NCI-H2029 treated with DMSO at 0.1 percent for 48 hours (cell line): ENCODE data around the gene ASAP2.

Experiments used
- DNase-seq: peaks from one replicate; lab custom pipeline; 2025; lab: John Stamatoyannopoulos, UW

ASAP2 gene

DNA sequence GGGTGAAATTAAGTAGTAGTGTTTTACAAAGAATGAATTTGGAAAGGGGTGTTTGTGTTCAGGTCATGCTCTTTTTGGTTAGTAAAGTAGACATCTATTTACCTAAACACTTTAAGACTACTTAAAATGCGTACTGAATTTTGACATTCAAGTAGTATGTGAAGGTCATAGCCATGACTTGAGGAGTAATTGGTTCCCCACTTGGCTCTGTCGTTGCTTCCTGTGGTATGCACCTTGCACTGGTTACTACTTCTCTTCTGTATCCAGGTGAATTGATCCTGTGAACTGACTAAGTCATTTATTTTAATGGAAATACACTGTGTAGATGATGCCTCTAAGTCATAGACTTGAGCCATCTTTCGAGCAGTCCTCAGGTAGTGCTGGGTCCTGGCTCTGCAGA, 118.8 kb downstream of the ASAP2 start:
- no peak for DNase-seq

DNA sequence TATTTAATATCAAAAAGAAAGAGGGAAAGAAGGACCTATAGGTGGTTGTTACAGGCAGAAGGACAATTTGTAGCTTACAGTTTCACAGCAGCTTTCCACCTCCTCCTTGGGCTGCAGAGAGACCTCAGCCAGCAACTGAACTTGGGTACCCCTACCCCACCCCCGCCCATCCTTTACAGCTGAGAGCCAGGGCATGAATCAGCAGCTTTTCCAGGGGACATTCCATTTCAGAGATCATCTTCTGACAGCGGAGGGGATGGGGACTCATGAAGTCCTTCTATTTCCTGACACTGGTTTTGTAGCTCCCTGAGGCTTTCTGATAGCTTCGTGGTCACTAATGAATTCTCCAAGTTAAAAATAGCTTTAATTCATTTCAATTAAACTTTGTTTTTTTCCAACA, 120.4 kb downstream of the ASAP2 start:
- DNase-seq, result no peak

DNA sequence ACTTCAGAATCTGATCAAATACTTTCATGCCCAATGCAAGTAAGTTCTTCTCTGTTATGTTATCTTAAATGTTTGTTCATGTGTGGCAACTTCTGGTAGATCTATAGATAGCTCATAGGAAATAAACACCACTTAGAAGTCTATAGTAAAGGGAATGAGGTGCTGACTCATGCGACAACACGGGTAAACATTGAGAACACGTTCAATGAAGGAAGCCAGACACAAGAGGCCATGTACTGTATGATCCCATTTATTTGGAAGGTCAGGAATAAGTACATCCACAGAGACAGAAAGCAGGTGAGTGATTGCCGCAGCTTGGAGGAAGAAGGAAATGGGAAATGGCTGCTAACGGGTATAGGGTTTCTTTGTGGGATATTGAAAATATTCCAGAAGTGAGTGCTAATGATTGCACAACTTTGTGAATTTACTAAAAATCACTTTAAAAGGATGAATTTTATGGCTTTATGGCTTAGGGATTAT, 121.3 kb downstream of the ASAP2 start:
- peak; percentile 40 for DNase-seq

DNA sequence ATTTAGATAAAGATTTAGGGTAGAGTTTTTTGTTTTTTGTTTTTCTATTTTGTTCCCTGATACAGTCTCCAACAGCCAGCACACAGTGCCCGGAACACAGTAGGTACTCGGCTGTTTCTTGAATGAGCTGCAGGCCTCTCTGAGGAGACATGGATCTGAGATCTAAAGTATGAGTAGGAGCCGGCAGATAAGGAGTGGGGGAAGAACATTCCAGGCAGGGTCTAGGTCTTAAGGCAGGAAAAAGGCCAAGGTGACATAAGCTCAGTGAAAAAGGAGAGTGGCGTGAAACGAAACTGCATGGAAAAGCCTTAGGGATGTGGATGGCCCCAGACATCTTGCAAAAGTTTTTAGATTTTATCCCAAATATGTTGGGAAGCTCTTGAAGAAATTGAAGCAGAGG, 122.3 kb downstream of the ASAP2 start:
- DNase-seq, result no peak

DNA sequence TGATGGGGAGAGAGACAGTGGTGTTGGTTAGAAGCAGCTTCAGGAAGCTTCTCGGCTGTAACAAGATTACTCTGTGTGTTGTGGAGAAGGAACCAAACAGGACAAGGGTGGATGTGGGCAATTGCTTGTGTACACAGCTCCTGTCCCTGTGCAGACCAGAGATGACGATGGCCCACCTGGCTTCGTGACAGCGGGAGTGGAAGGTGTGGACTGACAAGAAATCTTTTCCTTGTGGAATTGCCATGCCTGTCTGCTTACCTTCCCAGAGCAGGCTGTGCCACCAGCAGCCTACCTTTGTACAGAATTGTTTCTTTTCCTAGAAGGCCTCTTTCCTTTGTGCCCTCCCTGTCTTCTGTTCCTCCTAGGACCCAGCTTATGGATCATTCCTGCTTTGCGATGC, 122.9 kb downstream of the ASAP2 start:
- no peak for DNase-seq

DNA sequence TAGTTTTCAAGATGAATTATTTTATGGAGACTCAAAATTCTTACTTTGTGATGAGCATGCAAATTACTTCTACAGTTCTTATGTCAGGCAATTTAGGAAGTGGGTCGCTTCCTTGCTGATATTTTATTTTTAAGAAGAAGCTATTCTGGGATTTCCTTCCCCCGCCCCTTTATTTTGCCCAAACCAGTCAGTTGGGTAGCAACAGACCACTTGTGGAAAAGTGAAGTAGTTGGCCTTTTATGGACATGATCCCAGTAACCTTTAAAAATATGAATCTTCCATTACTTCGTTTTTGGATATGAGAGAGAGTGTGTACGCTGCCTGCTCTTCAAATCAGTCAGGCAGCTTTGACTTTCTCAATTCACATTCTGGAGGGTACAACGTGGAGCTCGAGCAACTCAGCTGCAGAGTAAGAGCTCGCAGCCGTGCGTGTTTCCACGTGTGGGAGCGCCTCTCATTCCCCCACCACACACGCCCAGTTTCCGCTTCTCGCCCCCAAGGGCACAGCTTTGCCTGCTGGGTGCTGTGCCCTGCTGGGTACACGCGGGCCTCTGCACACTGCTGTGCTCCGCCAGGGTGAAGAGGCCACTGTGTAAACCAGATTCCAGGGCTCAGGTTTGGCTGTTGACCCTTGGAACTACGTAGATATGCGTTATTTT, 124.1 kb downstream of the ASAP2 start:
- DNase-seq, result no peak

DNA sequence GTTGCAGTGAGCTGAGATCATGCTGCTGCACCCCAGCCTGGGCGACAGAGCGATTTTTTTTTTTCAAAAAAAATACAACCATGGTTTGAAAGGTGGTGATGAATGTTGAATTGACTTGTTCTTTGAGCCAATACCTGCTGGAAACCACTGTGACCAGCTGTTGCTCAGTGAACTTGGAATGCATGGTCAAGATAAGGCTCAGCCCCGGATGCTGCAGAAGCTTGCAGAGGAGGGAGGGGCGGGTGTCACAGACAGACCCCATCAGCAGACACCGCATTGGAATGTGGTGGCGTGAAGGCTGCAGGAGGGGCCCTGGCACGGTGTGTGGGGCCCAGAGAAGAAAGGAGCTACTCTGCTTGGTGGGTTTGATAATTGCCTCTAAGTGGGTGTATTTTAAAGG, 125.1 kb downstream of the ASAP2 start:
- DNase-seq, result no peak

DNA sequence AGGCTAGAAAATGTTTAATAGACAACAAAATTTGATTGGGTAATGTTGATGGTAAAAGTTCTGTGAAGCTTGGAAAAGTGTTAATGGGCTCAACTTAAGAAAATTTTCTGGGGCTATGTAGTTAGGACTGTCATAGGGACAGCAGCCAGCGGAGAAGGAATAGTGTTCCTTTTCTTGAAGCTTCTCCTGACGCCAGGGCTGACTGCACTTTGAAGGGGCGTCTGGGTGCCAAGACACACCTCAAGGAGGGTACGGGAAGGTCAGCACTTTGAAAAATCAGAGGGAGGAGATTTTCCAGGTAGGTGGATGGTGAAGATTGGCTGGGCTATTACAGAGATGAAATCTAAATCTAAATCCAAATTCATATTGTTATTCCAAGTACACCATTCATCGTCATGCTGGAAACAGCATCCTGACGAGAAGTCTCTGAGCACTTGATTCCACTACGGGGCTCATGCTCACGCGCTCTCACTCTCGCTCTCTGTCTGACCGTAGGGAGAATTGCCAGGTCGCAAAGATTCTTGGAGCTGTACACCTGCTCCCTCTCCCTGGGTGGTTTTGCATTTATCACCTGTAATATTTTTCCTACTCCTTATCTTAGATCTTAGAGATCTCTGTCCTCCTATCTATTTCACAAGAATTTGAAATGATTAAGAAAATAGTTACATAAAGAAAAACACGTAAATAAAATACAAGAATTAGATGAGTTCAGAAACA, 125.7 kb downstream of the ASAP2 start:
- DNase-seq, result no peak

DNA sequence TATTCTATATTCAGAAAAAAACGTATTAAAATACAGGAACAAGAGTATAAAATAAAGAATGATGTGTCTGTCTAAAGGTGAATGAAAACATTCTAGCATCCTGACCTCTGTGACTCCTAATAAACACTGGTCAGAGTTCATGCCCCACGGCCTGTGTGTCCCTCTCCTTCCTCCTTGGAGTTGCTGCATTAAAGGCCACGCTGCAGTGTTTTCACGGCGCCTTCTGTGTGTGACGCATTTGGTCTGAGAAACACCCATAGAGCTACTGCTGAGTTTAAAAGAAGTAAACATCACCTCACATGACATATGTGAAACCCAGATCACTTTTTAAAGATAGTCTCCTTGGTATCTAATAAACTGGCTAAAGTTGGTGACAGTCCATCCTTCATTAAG, 126.2 kb downstream of the ASAP2 start:
- no peak for DNase-seq

DNA sequence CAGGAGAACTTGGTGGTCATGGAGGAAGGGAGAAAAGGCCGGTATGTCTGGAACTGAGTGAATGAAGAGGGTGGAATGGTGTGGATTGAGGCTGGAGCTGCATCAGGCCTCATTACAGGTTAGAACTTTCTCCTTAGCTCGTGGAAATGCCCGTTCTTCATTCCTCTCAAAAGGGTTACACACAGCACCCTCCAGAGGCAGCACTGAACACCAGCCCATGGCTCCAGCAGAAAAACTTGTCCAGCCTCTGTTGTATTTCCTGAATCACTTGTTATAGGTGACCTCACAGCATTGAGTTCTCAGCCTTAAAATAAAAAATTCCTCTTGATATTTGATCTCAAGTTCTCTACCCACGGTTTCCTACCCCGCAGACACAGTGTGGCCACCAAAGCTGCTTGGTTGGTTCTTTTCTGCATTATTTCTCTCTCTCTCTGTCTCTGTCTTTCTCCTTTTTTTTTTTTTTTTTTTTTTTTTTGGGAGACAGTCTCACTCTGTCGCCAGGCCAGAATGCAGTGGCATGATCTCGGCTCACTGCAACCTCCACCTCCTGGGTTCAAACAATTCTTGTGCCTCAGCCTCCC, 127.1 kb downstream of the ASAP2 start:
- DNase-seq, result no peak

DNA sequence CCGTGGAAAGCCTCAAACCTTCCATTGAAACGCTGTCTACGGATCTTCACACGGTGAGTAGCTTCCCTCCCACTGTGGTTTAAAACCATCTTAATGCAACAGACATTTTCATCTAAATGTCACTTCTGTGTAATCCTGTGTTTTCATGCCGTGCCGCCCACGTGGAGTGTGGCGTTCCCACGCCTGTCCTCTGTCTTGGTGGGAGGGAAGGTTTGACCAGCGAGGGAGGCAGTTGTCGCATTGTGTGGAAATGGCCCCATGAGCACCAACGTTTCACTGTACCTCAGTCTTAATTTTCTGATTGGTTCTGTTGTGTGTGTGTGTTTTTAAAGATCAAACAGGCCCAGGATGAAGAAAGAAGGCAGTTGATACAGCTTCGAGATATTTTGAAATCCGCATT, 128.1 kb downstream of the ASAP2 start:
- no peak for DNase-seq

DNA sequence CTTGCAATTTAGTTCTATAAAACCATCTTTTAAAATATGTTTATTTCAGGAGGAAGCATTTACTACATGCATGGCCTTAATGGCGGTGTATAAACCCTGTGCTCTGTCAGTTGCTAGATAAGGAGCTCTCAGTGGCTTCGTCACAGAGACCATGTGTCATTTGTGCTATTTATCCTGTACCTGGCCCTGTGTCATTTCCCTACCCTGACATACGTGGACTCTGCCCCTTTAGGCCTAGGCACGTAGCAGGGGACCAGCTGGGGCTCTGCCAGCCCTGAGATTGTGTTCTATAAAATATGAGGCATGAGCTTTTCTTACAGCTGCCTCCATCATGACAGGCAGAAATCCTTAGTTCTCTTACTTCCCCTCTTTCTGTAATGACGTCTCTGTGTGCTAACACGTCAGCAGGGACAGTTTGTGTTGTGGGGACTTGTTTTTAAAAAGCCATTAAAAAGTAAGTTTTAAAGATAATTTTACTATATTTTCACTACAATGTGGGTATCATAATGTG, 128.8 kb downstream of the ASAP2 start:
- DNase-seq, result no peak

DNA sequence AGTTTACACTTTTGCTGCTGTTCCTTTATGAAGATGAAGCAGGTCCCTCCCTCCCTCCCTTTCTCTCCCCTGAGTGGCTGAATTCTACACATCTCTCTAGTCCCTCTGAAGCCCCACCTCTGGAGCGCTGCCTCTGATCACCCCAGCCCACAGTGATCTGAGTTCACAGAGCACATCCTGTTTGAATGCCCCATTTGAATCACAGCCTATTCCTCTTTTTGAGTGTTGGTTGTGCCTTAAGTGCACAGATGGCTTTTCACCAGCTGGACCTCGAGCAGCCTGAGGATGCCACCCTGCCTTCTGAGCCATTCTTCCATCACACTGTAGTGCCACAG, 129.6 kb downstream of the ASAP2 start:
- DNase-seq, result peak; percentile 54

DNA sequence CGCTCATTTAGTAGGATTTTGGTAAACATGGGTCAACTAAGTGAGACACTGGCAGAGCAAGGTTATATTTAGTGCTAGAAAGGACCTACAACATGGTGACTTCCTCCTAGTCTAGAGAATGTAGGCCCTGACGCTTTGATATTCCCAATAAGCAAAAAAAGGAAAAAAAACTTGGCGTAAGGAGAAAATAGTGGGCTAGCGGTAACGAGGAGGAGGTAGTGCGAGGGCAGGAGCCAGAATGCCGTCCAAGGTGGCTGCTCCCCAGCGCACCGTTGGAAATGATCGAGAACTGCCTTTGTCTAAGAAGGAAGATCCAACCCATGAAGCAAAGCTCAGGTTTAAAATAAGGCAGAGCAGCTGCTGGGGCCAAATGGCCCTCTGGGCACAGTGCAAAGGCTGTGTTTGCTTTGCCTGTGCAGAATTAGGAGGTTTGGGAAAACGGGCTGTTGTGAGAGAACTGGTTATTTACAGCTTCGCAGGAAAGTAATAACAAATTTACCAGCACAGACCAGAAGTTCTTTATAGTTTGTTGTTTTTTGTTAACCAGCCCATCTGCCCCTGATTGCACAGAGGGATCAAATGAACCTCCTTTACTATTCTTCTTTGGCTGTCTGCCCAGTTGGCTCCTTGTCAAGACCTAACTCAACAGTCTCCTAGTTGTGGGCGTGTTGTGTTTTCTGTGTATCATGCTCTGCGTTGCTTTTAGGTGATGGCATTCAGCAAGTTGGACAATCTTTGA, 130.1 kb downstream of the ASAP2 start:
- DNase-seq, result peak; percentile 80

DNA sequence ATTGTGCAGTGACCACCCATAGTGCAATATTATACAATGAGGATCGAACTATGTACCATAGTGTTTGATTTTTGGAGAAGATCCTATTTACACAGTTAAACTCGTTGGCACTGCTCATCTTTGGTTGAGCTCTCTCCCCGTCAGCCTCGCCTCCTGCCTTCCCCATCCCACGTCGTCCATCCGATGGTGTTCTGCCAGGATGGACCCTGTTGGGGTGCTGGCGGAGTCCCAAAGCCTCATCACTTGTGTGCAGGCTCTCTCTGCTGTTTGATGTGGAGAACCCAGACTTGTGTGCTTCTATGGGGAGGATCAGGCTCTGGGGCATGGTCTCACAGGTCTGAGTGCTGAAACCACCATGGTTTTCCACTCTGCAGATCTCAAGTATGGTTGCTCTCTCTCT, 131.3 kb downstream of the ASAP2 start:
- DNase-seq, result no peak

DNA sequence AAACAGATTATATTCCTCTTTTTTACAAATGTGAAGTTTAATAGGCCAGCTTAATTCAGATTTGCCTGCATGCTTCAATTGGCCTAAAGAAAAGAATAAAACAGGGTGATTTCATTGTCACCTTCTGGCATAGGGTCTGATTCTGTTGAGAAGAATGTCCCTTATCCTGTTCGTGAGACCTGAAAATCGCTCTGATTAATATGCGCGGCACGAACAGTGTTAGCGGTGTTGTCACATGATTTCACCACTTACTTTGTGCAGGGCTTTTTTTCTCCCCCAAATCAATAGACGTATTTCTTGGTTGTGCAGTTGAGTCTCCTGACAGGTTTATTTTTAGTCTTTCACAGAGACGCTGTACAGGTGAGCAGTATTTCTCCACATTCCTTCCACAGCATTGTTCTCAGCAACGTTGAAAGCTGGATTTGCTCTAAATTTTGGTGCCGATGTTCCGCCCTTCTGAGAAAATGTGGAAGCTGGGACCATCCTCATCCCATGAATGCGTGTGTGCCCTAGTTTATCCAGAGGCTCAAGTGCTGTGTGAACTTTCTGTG, 134.8 kb downstream of the ASAP2 start:
- DNase-seq, result no peak

DNA sequence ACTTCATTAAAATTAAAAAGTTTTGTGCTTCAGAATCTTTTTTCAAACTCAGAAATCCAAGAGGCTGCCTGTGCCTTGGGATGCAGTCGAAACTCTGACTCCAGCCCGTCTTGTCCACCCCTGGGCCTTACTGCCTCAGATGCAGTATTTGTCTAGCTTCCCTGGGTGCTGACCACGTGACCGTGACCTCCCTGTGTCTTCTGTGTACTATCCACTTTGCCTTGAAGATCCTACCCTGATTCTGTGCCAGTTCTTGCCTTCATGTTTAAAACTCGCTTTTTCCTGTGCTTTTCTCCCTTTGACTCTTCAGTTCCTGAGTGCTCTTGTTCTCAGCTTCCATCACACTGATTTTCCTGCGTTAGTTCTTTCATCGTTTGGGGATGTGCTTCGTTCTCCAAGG, 136.0 kb downstream of the ASAP2 start:
- DNase-seq, result no peak

DNA sequence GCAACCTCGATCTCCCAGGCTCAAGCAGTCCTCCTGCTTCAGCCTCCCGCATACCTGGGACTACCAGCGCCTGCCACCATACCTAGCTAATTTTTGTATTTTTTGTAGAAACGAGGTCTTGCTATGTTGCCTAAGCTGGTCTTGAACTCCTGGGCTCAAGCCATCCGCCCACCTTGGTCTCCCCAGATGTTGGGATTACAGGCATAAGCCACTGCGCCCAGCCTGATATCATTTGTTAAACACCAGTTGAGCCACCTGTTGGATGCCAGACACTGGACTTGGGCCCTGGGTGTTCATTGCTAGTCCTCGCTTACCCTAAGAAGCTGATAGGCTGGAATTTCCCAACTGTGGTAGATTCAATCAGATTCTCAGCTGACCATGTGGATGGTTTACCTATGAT, 136.9 kb downstream of the ASAP2 start:
- no peak for DNase-seq

DNA sequence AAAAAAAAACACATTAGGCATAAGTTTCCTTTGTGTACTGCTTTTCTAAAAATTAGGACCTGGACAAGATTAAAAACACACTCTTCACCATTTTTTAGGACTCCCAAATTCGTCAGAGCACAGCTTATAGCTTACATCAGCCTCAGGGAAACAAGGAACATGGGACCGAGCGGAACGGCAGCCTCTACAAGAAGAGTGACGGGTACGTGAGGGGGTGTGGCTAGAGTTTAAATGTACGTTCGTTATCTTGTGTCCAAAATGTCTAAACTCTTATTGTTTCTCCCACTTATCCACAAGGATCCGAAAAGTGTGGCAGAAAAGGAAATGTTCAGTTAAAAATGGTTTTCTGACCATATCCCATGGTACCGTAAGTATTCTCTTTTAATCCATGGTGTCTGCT, 137.8 kb downstream of the ASAP2 start:
- DNase-seq, result no peak

DNA sequence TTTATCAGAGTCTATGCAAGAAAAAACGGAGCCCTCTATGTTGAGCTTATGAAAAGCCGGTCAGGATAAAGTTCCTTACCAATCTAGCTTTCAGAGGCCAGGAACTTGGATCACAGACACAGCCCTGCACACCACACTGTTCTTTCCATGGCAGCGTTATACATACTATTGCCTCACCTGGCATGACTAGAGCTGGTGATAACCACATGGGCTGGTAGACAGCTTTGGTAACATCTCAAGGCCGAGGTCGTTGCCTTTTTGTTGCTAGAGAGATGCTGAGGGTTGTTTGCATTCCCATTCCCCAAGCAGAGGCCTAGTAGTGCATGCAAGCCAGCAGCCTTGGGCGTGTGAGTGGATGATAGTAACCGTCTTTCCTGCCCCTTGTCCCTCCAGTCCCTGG, 138.7 kb downstream of the ASAP2 start:
- no peak for DNase-seq

DNA sequence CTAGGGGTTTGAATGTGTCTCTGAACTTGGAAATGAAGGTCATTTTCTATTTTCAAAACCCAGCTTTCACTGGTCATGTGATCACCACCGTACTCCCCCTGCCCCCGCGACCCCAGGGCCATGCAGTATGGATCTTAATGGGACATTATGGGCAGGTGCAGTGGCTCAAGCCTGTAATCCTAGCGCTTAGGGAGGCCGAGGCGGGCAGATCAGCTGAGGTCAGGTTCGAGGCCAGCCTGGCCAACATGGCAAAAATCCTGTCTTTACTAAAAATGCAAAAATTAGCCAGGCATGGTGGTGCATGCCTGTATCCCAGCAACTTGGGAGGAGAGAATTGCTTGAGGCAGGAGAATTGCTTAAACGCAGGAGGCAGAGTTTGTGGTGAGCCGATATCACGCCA, 139.4 kb downstream of the ASAP2 start:
- no peak for DNase-seq

DNA sequence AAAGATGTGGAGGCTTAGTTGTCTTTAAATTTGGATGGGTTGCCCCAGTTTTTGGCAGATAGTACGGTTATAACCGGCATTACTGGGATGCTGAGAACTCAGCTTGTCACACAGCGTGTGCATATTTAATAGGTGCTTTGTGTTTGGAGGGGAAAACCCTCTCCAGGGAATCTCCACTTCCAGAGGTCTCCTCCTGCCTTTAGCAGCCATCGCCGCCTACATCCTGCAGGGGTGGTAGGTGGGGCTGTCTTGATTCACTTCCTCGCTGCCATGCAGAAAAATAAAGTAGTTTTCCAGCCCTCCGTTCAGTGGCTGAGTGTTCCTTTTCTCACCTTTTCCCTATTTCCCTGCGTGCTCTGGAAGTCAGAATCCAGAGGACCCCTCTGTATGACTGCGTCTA, 140.3 kb downstream of the ASAP2 start:
- DNase-seq, result no peak
